GM12874 (cell line): ENCODE results near the gene MKLN1.

Experiments used
- TF ChIP-seq, protein P1 (sequence below): IDR thresholded peaks from 2 replicates; pipeline ENCODE4 v1.5.1; 2011; ENCODE audit warnings: low read depth, mild to moderate bottlenecking, control low read depth, low read length, moderate library complexity; ENCODE audit not compliant: insufficient read depth

Gene MKLN1

DNA sequence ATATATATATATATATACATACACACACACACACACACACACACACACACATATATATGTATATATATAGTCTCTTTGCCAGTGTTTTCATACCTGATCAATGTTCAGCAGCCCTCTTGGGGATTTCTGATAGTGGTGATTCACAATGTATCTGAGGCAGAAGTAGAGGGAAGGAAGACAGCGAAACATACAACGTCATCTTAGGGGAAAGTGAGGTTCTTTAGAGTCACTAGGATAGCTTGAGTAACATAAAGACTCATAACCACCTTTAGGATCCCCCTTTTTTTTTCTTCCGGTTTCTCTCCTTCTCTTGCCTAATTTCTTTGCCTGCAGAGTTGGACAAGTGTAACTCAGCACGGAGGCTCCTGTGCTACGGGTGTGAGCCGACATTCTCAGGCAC, 172.1 kb downstream of the MKLN1 start:
- TF ChIP-seq, protein P1, sequence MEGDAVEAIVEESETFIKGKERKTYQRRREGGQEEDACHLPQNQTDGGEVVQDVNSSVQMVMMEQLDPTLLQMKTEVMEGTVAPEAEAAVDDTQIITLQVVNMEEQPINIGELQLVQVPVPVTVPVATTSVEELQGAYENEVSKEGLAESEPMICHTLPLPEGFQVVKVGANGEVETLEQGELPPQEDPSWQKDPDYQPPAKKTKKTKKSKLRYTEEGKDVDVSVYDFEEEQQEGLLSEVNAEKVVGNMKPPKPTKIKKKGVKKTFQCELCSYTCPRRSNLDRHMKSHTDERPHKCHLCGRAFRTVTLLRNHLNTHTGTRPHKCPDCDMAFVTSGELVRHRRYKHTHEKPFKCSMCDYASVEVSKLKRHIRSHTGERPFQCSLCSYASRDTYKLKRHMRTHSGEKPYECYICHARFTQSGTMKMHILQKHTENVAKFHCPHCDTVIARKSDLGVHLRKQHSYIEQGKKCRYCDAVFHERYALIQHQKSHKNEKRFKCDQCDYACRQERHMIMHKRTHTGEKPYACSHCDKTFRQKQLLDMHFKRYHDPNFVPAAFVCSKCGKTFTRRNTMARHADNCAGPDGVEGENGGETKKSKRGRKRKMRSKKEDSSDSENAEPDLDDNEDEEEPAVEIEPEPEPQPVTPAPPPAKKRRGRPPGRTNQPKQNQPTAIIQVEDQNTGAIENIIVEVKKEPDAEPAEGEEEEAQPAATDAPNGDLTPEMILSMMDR = no peak

DNA sequence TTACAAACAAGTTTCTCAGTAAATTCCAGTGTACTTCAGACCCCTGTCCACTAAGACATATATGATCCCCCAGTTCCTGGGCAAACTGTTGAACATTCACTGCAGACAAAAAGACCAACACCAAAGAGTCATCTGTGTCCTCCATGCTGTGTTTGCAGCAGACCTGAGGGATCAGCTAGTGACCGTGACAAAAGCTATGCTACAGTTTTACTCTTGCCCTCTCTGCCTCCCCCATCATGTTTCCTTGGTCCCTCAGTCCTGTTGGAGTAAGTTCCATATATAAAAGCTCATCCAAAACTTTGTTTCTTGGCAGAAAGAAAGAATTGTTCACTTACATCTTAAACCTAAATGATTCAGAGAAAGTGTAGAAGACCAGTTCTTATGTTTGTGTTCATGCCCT, 172.7 kb downstream of the MKLN1 start:
- TF ChIP-seq, protein P1 = no peak

DNA sequence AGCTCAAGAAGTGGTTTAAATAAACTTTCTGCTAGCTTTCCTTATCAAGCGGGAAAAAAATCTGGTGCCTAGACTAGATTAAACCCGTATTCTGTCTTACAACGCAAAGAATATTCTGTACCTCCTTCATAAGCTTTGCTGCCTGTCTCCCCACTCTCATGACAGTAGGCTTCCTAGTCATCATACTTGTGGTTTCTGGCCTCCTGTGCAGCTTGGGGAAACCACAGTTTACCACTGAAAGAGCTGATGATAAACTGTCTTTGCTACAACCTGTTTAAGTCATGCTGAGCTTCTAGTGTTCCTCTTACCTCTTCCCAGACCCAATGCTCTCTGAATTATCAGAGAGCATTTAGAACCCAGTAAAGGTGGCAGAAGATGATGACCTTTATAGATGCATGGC, 173.7 kb downstream of the MKLN1 start:
- TF ChIP-seq, protein P1 = no peak

GRCh38 chr7:131501930-131502685, 174.4 kb downstream of the MKLN1 start:
- TF ChIP-seq, protein P1 = no peak

- TF ChIP-seq, protein P1 = no peak
These were observed 175.3 kb downstream of the MKLN1 start for GRCh38 chr7:131502810-131503508.

DNA sequence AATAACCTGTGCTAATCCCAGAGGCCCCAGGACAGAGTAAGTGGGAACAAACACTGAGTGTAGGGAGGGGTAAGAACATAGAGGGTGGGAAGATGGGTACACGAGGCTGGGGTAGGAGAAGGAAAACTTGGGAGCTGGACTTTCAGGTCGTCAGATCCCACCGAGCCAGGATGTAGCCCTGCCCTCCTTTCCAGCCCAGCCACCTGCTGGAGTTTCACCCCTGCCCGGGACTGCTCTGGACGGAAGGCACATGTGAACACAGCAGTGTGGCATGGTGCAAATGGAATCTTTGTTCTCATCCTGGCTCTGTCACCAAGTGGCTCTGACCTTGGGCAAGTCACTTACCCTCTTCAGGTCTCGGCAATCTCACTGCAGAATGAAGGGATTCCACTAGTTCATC, 176.0 kb downstream of the MKLN1 start:
- TF ChIP-seq, protein P1 = no peak

GRCh38 chr7:131504157-131504899, 176.7 kb downstream of the MKLN1 start:
- TF ChIP-seq, protein P1 = no peak
